GM21423 (cell line): ENCODE data around the gene MB.

Experiments
- ATAC-seq: cut with Tn5 transposase; IDR thresholded peaks from one replicate; pipeline ENCODE4 v1.9.1; 2021; ENCODE audit warnings: mild to moderate bottlenecking, moderate library complexity; ENCODE audit not compliant: unreplicated experiment

Gene MB

DNA sequence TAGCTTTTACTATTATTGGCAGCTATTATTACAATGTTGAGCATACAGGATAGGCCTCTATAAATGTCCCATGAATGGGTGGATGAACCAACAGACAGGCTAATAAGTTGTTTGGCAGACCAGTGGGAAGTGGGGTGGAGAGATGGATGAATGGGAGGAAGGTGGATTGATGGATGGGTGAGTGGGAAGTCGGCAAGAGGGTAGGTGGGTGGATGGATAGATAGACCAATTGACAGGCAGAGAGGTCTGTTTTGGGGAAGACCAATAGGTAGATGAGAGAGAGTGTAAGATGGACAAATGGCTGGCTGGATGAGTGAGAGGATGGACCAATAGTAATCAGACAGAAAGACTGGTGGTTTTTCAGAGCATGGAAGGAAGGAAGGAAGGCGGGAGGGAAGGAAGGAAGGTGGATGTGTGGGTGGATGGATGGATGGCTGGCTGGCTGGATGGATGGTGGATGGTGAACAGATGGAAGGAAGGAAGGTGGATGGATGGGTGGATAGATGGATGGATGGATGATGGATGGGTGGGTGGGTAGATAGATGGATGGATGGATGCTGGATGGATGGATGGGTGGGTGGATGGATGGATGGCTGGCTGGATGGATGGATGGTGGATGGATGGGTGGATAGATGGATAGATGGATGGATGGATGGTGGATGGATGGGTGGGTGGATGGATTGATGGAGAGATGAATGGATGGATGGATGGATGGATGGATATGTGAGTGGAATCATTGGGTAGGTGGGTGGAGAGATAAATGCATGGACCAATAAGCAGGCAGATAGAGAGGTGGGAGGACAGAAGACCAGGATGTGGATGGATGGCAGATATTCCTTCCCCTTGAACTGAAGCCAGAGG is 39.1 kb downstream of the MB start:
- no peak for ATAC-seq

DNA sequence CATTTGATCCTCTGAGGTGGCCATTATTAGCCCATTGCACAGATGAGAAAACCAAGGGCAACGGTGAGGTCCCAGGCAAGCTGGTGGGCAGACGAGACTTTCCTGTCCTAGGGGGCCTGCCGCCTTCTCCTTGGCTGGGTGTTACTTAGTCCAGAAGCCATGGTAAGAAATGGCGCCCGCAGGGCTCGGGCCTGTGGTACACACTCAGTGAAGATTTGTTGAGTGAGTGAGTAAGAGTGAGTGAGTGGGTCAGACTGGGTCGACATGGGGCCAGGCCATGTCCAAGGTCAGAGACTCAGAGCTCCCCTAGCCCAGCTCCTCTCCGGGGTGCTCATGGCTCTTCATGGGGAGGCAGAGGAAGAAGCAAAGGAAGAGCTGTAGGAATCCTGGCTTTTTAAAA is 40.5 kb downstream of the MB start:
- no peak for ATAC-seq

DNA sequence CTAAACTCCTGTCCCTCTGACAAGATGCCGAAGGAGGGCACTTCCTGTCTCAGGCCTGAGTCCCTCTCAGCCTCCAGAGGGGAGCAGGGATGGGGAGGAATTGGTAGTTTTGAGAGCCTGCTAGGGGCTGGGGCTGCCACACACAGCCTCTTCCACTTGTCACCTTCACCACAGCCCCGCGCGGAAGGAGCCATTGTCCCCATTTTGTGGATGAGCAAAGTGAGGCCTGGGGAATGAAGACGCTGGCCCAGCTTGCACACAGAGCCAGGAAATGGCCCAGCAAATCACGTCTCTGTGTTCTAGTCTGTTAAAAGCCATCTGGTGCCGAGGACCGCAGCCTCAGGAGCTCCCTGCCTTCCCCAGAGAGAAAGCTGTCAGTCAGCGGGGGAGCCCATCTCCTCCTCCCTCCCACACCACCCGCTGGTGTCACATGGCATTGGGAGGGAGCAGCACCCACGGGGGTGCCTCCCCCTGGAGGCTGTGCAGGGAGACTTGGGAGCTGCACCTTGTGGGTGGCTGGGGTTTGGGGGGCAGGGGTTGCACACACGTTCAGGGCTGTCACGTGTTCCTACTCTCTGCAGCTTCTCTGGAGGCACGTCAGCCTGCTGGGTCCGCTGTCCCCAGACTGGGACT is 41.9 kb downstream of the MB start:
- no peak for ATAC-seq

DNA sequence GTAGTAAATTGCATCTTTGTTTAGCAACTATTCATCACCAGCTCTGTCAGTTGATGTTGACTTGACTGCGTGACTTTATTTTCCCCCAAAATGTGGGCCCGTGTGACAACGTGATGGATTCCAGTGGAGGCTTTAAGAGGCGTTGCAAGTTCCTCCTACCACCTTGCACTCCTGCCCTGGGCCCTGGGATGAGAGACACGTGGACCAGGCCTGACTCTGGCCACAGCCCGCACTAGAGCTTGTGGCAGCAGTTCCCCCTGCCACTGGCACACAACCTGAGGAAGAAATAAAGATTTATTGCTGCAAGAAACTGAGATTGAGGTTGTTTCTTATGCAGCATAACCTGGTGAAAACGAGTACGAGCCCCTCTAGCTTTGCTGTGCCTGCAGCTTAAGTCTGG is 44.6 kb downstream of the MB start:
- no peak for ATAC-seq

DNA sequence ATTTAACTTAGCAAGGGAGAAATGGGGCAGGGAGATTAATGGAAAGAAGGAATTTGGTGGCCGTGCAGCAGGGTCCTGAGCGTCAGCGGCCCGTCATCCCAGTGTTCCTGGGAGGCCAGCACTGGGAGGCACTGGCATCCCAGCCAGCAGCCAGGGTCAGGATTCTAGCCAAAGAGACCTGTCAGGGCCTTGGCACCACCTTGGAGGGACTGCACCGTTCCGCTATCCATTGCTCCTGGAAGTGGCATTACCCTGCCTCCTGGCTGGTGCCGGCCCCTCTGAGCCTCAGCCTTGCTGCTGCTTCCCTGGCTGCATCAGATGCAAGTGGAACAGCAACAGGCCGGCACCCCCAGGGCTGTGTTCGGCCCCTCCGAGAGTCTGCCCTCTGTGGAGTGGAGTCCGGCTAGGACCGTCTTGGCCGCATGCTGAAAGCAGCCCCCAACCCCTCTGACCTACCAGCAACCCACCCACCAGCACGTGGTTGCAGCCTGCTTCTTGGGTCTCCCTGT is 46.4 kb downstream of the MB start:
- no peak for ATAC-seq

DNA sequence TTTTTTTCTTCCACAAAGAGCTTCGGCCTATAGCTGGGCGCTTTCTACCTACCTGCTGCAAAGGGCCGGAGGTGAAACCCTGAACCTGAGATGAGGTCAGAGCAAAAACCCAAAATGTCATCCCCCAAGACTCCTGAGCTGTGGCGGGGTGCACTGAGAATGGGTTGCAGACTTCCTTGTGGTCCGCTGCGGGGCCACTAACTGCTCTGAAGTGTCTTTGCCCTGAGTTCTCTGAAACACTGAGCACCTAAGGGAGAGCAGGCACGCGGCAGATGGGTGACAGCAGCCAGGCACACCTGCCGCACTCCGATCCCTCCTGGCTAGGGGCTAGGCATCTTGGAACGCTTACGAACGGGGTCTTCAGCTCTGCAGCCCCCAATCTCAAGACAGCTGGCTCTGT is 47.2 kb downstream of the MB start:
- no peak for ATAC-seq

DNA sequence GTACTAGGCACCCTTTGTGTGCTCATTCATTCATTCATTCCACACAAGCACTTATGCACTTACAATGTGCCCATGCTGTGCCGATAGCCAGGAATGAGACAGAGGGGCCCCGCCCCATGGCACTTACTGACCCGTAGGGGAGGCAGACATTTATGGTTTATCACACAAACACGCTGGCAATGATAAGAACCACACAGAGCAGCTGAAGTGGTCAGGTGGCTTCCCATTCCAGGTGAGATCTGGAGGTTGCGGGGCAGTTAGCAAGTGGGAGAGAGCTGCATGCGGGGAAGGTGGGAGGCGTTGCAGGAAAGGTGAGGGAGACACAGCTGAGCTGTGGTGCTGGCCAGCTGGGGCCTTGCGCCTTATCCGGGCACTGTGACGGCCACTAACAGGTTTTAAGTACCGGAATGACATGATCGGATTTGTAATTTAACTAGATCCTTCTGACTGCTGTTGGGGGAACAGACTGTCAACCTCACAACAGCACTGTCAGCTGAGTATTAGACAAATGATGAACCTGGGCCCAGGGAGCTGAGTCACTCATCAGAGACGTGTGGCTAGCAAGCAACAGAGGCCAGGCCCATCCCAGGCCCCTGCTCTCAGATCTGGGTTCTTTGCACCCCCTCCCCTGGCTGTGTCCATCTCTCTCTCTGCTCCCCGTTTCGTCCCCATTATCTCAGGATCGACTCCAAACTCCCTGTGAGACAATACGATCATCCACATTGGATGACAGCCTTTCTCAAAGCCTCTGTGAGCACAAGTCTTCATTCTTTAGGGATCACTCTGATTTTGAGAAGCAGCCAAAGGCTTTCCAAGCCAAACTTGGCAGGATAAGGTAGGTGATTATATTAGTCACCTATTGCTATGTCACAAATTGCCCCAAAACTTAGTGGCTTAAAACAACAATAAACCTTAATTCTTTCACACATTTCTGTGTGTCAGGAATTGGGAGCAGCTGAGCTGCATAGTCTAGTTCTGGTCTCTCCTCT is 48.1 kb downstream of the MB start:
- ATAC-seq: no peak

DNA sequence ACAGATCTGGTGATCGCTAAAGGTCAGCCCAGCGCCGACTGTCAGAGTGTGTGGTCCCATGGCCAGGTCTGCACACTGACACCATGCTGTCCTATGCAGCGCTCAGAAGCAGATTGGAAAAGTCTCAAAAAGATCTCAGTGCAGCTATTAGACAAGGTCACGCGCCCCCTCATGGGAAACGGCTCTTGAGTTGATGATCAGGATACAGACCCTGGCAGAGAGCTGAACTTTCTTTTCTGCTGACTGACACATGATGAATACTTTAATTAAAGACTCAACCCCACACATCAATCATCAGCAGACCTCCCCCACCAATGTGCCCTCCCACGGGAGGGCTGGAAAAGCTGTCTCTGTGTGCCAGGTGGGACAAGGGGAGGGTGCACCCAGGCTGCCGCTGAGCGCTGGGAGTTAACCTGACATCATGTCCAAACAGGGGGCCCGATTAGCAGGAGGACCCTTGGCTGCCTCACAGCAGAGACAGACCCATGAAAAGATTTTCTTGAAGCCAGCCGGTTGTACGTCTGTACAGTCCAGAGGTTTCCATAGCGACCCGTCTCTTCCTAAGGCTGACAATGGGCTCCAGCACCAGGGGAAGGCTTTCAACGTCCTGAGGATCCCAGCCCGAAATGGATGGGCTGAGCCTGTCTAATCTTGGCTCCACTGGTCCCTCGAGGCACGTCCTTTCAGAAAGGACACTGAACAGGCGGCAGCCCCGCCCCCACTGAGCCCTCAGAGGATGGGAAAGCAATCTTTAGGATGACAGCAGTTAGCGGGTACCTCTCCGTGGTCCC is 49.6 kb downstream of the MB start:
- no peak for ATAC-seq

DNA sequence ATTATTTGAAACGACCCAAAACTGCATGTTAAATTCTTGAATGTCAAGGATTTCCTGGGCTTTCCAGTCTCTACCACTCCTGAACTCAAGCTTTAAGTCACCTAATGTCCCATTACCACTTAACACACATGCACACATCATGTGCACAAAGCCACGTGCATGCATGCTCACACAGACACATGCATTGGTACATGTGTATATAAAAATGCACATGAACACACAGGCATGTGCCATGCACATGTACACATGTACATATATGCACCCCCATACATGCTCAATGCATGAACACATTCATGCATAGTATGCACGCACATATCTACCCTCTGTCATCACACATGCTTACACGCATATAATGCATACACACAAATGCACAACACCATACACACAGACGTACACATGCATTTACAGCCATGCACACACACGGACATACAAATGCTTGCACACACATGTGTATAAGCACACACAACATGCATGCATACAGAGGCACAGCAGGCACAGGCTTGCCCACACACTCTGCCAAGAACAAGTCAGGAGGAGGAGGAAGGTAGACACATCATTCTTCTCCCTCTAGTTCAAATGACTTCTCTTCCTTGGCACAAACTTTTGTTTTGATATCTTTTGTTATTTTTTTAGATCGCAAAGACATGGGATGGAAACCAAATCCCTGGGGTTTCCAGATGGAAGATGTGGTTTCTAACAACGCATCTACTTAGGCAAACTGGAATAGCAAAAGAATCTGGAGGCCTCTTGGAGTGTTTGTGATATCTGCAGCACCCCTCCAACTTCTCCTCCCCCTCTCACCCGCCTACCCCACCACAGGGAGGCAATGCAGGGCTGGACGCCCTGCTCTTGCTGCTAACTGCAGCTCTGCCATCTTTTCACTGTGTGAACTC is 51.9 kb downstream of the MB start:
- ATAC-seq: no peak

DNA sequence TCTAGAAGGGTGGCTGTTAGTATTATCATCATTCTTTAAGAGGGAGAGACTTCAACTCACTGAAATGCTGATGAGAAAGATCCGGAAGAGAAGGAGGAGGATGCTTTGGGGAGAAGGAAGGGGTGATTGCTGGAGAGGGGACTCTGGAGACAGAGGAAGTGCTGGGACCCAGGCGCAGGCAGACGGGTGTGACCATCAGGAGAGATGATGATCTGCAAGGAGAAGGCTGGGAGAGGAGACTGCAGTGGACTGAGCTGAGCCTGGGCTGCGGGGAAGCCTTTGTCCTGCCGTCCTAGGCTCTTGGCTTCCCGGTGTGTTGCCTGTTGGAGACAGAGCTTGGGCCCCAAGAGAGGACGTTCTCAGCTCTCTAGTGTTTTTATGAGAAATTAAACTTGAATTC is 53.9 kb downstream of the MB start:
- ATAC-seq: no peak

DNA sequence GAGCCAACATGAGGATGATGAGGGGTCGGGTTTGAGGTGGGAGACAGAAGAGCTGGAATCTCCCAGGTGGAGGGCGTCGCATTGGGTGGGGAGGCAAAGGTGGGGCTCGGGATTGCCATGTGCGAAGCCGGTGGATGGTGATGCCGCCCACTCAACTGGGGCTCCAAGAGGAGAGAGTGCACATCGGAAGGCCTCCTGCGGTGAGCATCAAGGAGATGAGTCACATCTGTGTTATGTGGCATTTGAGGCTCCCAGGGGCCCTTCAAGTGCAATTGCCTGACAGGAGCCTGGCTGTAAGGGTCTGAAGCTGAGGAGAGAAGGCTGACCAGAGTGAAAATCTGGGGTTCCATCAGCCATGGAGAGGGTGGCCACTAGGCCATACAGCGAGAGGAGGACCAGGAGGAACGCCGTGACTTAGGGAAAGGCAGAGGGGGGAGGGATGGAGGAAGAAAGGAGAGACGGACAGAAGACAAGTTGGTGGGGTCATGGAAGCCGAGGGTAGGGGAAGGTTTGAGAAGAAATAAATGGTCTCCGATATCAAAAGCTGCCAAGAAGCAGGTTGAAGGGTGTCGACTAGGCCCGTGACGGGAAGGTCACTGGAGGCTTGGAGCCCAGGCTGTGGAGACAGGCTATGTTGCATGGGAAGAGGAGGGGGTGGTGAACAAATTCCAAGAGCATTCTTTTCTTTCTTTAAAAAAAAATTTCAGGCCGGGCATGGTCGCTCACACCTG is 55.2 kb downstream of the MB start:
- no peak for ATAC-seq

DNA sequence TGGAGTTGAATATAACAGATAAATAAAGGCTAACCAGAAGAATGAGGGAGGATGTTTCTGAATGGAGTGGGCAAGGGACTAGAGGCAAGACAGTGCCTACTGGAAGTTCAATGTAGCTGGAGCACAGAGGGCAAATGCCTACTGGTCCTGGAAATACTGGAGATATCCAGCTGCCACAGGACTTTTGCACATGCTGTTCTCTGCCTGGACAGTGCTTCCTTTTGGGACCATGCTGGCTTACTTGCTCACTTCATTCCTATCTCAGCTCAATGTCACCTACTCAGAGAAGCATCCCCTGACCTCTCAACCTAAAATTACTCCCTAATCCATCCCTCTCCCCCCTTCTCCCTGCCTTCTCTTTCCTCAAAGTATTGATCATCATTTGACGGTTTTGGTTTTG is 56.3 kb downstream of the MB start:
- ATAC-seq: no peak

DNA sequence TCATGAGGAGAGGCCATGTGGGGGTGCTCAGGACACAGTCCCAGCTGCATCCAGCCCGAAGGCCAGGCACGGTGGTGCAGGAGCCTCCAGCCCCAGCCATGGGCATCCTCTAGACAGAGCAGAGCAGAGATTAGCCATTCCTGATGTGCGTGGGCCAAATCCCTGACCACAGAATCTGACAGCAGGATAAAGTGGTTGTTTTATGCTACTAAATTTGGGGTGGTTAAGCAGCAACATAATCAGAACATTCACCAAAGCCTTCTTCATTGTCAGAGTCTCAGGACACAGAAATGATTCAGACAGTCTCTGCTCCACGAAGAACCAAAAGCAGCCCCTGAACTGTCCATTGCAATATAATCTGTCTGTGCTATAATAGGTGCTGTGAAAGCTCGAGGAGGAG is 56.8 kb downstream of the MB start:
- ATAC-seq: no peak

DNA sequence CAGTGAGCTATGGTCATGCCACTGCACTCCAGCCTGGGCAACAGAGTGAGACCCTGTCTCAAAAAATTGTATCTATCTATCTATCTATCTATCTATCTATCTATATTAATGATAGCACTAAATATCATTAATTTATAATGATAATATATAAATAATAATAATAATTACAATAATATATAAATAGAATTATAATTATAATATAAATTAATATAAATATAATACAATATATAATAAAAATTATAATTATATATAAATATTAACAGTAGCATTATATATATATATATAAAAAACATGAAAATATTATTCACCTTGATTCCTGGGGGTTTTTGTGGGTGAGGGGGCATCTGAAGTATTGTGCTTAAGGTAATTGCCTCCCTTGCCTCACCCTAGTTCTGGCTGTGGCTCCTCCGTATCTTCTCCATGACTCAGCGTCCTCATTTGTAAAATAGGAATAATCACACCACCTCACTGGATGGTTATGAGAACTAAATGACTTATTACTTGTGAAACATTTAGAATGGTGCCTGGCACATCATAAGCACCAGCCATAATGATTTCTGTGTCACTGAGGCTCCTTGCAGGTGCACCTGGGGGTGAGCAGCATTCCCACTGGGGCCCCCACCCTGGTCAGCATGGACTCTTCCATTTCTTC is 57.6 kb downstream of the MB start:
- ATAC-seq: no peak

DNA sequence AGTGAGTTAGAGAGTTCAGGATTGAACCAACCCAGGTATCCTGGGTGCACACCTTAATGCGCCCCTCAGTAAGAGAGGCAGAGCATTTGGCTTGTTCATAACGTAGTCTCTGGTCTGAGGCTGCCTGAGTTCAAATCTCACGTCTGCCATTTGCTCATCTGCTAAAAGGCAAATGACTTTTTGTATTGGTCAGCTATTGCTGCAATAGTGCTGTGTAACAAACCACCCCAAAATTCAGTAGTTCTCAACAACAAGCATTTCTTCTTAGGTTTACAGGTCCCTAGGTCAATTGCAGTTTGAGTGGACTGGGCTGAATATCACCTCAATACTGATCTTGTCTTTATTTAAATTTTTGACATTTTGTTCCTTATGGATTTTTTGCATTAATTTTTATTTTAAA is 58.4 kb downstream of the MB start:
- no peak for ATAC-seq

DNA sequence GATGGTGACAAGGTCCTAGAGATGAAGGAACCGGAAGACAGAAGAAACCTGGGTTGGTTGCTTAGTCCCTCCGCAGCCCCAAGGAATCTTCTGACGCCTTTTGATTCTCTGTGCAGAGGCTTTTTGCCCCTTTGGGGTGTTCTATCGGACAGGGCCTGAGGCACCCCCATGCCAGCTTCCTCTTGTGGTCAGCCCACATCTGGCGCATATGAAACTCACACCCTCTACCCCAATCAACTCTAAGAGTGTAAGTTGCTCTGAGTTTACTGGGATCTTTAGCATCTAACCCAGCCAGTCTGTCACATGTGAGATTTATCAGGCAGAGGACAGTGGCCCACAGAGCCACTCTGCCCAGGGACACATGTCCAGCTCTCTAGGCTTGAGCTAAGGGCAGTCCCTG is 59.1 kb downstream of the MB start:
- ATAC-seq: no peak
